Activated gamma-delta T cell treated with anti-CD3 and anti-CD28 coated beads, Interleukin-2, amount 50 U/mL, for 16 hours (primary cell): ENCODE results near the gene VASH1.

ENCODE experiments used
- DNase-seq: peaks from one replicate; pipeline ENCODE4 v3.0.0-alpha.2; 2020; ENCODE audit warnings: low read depth

VASH1 gene

DNA sequence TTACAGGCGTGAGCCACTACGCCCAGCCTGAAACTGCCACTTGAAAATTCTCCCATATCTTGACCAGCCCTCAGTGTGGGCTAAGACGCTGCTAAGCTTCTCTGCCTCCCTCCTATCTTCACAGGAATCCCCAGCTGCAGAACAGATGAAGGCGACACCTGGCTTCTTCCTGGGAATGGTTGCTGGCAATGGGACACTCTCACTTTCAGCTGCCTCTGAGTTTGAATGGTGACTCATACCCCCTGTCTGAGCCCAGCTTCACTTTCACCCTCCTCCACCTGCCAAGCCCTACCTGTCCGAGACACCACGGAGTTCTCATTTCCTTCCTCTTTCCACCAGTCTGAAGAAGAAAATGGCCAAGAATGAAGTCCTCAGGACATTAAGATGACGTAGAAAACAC lies 18.3 kb upstream of the VASH1 start:
- DNase-seq, result no peak

DNA sequence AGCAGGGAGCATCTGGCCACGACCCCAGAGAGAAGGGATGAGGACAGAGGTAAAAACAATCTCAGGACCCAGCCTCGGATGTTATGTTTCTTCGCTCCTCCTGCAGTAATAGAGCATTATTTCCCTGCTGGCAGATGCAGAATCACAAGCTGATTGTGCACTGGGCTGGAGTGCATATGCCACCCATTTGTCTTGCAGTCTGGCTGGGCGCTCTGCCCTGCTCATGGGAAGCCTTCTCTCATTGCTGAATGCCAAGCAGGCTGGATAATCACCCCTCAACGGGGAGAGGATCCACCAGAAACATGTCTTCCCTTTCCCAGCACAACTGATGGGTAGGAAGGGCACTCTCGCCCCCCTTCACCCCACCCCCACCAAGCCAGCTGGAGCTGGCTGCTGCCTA lies 8.5 kb upstream of the VASH1 start:
- no peak for DNase-seq

DNA sequence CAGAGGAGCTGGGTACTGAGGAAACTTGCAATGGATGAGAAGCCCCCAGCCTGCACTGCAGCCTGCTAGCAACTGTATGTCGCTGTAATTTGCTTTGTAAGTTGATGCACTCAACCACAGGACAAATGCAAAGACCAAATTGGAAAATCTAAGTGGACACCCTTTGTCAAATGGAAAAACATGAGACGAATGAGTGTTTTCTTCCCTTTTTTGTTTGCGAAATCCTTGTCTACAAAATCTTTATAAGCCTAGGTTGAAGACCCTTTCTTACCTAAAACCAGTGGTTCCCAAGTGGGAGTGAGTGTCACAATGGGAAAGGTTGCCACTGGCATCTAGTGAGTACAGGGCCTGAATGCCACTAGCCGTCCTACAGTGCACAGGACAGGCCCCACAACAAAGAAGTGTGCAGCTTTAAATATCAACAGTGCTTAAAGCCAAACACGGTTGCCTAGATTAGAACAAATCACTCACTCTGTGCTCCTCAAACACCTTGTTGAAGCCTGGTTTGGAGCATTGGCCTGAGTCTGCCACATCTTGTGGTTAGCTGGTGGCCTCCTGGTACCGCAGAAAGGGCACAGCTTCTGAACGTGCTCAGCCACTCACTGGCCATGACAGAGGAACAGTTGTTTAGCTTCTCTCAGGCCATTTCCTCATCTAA lies 7.6 kb upstream of the VASH1 start:
- no peak for DNase-seq

DNA sequence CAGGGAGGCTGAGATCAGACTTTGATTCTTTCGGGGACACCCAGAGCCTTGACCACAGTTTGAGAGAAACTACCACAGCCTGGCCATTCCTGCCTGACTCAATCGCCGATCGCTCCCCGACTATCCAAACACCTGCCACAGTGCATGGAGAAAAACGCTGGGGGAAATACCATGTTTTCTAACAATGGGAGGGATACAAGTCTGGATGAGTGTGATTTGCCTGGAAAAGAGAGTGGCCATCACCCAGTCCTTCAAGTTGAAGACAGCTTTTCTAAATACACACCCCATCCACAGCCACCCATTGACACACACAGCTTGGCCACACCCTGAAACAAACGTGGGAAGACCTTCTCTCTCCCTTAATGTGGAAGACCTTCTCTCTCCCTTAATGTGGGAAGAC lies 6.7 kb upstream of the VASH1 start:
- no peak for DNase-seq

DNA sequence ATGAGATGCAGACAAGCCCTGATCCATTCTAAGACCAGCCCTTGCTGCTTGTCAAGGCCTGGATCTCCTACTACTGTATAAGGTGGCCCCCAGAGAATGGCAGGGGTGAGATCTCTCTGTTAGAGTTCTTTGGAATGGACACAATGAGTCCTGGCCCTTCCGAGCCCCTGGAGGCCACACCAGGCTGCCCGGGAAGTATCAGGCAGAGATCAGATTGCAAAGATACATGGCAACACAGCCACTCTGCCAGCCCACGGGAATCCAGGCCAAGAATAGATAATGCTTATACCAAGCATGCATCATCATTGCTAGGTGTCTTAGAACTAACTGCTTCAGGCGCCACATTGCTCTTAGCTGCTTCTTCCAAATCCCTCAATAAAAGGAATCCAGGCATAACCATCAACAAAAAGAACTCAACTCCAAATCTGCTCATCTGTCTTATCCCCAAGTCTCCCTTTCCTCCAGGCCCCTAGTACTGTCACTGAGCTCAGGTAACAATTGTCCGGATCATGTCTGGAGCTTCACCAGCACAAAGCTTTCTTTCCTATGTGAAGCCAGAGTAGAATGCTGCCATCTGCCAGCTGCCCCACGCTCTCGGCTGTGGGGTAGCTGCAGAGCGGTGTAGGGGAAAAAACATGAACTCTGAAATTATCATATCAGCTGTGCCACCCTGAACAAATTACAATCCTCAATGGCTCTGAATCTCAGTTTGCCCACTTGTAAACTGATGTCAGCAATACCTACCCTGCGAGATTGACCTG lies 5.5 kb upstream of the VASH1 start:
- no peak for DNase-seq

DNA sequence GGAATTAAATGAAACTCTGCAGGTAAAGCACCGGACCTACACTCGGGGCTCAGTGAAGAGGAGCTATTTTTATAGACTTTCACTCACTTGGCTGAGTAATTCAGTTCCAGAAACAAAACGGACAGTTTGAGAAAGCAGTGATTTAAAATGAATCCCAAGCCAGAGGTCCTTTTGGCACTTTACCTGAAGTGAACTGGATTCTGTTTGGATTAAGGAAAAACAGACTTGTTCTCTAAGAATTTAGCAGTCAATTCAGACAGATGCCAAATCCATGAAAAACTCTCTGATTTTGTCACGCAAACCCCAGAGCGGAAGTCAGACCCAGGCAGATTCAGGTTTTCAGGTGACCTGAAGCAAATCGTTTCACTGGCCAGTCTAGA lies 4.9 kb upstream of the VASH1 start:
- no peak for DNase-seq

DNA sequence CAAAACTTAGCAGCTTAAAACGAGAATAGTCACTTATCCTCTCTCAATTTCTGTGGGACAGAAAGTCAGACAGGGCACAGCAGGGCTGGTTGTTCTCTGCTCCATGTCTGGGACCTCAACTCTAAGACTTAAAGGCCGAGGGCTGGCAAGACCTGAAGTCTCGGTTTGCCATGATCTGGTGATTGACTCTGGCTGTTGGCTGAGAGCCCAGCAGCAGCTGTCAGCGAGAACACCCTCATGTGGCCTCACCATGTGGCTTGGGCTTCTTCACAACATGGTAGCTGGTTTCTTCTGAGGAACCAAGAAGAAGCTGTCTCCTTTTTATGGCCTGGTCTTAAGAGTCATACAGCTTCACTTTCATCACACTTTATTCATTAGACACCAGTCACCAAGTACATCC lies 1.7 kb upstream of the VASH1 start:
- DNase-seq, result no peak

DNA sequence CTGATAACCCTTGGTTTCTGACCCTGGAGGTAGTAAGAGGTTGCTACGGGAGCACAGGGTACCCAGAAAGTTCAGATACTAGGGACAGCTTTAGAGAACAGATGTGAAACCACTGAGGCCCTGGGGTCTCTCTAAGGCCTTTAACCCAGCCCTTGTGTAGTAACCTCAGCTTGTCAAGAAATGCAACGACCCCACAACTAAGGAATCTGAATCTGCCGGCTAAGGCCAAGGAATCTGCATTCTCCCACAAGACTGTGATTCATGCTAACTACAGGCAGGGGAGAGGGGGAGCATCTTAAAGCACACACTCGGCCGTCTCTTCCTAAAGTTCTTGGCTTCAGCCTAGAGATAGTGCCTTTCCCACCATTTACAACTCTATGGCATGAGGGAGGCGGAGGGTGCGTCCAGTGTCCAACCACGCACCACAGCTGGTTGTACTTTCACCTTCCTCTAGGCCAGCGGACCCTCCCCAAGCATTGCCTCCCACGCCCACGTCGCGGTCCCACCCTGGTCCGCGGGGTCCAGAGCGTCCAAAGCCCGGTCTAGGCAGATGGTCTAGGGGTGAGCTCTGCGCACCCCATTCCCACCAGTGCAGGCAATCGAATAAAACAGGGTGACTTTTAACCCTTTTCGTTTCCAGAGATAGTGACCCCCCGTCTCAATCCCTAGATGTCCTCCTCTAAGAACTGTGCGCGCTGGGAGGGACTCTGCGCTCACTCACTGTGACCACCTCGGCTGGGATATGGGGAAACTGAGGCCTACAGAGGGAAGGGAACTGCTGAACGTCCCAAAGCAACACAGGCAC lies 735 bp upstream of the VASH1 start:
- DNase-seq, result no peak

DNA sequence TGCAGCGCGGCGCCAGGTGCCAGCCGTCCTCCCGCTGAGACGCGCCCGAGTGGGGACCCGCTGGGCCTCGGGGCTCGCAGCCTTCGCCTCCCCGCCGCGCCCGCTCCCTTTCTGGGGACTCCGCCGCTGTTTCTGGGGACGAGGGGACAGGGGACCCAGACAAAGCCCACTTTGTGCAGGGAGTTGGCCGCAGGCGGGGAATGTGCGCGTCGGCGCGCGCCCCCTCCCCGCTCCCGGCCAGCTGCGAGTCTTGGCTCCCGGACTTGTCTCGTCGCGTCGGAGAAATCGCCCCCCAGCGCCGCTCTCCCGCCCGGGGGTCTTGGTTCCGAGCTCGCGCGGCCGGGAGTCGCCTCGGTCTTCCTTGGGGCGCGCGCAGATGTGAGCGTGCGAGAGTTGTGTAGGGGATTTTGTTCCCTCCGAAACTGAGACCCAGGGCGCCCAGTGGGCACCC lies 717 bp downstream of the VASH1 start:
- DNase-seq, result no peak

DNA sequence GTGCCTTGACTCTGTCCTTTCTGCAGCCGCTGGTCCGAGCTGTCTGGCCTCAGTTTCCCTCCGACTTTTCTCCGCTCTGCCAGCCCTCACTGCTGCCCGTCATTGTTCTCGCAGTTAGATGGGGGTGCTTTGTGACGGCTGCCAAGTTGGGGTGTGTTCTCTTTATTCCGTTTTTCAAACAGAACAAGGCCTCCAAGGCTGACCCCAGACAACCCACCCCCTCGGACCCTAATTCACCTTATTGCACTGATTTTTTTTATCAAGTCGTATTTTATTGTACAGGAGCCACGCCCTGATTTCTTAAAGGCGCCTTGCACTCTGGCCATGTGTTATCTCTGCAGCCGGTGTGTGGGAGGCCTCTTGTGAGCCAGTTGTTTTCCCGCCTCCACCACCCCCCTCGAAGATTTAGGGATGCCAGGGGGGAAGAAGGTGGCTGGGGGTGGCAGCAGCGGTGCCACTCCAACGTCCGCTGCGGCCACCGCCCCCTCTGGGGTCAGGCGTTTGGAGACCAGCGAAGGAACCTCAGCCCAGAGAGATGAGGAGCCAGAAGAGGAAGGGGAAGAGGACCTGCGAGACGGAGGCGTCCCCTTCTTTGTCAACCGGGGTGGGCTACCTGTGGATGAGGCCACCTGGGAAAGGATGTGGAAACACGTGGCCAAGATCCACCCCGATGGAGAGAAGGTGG lies 1.3 kb downstream of the VASH1 start:
- no peak for DNase-seq

DNA sequence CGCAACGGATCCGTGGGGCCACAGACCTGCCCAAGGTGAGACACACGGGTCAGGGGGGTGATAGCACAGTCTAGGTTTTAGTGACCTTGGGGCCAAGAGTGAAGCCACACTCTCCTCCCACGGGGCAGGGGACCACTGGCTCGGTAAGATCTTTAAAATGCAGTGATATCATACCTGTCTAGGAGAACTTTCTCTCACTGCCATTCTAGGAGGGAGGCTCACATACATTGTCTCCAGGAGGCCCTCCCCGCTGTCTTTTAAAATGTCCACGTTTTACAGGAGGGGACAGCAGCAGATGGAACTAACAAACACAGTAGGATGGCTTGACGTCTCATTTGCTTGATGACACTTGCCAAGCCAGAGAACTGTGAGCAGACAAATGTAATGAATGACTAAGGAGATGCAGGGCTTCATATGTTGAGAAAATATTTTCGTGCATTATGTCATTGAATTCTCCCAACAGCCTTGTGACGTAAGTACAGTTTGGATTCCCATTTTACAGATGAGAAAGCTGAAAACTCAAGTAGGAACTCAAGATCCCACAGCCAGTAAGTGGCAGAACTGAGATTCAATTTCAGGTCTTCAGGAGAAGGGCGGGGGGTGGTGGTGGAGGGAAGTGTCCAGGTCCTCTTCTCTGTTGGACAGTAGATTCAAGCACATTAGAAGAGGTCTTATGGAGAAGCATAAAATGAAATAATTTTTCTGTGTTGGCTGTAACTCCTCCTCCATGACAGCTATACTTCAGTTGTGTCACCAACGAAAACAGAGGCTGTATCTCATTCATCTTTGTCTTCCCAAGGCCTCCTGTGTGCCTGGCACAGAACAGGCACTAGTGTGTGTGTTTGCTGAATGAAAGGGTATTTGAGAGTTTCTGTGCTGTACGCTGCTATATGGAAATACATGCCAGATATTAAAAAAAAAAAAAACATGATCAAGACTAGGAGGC lies 2.1 kb downstream of the VASH1 start:
- DNase-seq, result no peak

DNA sequence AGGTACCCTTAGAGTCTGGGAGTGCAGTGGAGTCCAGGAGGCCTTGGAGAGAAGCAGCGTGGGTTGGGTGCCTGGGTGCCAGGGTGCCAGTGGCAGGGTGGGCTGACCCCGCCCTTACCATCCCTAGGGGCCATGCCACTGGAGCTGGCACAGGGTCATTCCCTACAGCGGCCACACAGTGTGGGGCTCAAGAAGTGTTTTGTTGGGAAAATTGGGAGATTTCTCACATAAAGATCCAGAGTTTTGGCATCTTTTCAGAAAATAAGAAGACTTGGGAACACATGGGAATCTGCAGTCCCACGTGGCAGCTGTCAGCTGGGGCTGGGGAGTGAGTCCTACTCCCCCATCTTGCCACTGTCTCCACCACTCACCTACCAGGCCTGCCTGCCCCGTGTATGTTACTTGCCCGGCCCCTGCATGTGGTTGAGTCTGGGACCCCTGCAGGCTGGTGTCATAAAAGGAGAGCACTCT lies 4.2 kb downstream of the VASH1 start:
- DNase-seq, result no peak

DNA sequence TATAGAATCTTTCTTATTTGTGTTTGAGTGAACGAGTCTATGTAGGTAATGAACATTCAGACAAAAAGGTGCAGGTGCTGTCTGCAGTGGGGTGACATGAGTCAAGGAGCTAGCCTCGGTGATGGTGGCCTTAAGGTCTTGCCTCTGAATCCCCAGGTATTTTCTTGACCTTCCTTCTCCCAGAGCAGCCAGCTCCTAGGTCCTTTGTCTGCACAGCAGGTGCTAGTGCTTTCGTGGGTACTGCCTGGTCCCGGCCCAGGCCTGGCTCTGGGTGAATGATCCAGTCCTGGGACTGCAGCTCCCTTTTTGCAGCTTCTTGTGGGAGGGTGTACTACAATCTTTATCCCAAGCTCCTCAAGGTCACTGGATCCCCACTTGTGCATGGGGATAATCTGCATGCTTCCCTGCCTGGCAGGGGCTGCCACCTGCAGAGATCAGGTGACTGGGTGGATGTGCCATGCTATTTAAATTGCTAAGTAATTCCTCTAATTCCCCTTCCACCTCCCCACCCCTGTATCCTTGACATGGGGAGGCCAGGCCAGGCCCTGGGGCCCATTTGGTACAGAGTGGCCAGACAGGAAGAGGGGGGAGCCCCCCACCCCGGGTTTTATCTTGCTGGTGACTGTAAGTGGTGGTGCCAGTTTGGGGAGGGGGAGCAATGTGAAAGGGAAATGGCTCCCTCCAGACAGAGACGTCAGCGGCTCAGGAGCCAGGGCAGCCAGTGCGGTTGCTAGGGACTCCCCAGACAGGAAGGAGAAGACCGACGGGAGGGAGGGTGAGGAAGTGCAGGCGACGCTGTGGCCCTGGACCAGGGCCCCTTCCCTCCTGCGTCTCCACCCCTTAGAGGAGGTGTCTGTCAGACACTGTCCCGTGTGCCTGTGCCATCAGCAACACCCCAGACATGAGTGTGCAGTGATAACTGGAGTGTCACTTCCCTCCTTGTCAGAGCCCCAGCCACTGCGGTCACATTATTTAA lies 6.7 kb downstream of the VASH1 start:
- DNase-seq, result peak; percentile 50

DNA sequence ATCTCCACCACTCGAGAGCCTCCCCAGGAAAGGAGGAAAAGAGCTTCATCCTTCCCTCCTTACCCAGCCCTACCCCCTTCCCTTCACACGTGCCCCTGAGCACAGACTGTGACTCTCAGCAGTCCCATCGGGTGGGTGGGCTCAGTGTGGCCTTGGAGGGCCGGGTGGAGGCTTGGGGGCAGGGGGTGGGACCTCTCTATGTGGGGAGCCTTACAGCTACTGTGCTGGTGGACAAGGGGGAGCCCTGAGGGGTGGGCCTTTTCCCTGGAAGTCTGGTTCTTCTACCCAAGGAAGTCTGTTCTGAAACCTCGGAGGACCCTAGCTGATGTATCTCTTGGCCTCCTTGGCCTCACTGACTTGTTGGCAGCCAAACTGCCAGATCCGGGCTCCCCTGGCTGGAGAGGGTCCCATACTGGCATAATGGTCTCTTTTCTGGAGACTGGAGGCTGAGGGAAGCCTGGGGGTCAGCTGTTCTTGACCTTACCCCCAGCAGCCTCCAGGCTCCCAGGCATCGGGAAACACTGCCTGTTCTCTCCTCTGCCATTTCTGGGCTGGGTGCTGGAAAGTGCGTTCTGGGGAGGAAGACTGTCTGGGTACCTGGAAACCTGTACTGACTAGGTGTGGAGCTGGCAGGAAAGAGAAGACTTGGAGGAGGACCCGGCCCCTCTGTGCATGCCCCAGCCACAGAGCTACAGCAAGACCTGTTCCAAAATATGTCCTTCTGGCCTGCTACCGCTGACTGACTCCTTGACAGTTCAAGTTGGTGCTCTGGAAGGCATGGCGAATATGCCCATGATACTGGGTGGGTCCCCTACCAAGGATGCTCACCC lies 7.6 kb downstream of the VASH1 start:
- DNase-seq, result no peak

DNA sequence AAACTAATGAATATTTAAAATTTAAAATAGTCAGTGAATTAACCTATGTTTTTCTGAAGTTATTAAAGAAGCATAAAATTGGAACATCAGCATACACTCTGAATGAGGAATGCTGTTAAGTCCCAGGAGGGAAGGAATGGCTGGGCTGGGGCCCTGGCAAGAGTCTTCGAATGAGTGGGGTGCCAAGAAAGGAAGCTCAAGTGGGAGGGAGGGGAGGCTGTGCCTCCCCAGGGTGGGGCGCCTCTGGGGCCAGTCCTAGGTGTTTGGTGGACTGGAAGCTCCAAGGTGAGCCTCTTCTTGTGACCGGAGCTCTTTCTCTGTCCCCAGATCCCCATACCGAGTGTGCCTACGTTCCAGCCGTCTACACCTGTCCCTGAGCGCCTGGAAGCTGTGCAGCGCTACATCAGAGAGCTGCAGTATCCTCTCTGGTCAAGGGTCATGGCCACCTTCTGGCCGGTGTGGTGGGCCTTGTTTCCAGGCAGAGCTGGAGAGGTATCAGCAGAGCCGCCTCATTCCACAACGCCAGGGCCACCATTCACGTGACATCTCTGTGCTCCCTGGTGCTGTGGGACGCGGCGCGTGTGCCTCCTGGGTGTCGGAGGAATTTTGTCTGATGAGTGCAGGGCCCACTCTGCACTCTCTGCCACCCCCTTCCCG lies 8.5 kb downstream of the VASH1 start:
- DNase-seq, result no peak

DNA sequence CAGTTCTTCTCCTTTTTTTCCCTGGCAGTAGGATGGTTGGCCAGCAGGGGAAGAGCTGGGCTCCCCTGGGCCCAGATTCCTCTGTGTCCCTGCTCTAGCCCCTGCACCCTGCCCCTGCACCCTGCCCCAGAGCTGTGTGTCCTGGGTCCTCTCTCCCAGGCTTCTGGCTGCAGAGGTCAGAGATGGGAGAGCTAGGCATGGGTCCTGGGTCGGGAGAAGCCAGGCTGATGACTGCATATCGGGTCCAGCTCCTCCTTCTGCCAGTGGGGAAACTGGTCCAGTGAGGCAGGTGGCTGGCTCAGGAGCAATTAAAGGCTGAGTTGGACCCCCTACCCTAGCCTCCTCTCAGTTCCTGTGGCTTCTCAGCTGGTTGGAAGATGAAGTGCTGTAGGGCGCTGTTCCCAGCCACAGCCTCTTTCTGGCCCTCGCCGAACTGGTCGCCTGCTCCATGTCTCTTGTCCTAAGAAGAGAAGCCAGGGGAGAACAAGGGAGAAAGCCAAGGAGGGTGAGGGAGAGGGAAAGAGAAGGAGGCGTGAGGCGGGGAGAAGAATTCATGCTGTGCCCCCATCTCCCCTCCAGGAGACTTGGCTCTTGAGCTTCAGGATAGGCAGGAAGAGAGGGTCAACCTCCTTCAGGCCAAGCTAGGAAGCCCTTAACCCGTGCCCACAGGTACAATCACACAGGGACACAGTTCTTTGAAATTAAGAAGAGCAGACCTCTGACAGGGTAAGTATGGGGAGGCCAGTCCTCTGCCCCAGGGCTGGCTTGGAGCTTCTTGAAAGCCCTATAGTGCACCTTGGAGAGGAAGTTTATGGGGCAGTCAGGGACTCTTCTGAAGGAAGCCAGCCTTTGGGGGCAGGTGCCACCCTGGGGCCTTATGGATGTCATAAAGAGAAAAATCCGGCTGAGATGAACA lies 9.5 kb downstream of the VASH1 start:
- DNase-seq, result no peak

DNA sequence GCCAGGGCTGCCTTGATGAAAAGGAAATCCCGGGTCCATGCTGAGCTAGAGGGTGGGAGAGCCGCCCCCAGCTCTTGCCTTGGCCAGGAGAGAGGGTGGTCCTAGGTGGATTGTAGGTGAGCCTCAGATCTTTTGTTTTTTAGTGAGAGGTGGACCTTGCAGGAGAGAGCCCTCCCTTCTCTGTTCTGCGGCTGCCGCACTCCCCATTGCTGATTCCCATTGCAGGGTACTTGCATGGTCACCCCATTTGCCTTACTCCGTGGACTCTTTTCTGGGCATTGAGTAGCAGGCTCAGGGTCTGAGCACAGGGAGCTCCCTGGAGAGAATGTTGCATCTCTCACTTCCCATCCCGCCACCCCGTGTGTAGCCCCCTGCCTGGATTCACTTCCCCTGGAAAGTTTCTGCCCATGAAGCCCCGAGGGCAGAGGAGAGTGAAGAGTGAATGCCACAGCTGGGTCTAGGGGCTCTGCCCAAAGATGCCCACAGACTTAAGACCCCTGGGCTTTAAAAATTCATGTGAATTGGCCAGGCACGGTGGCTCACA lies 10.2 kb downstream of the VASH1 start:
- DNase-seq, result no peak
